SKM-1 treated with dmso at 0.1 percent for 144 hours (cell line): ENCODE measurements around the gene F2RL1.
"Not testable (repeated sequence)": the region's sequence is repeated elsewhere in the genome, so short reads cannot be mapped to it uniquely, and the experiment has no call there.

Experiments
- DNase-seq: peaks from one replicate; lab custom pipeline; 2025; ENCODE audit not compliant: unreplicated experiment; lab: John Stamatoyannopoulos, UW

F2RL1 gene

GRCh38 chr5:76805821-76806505 is 12.9 kb upstream of the F2RL1 start:
- no peak for DNase-seq

- DNase-seq, result no peak
Measured at GRCh38 chr5:76807296-76807695, 11.5 kb upstream of the F2RL1 start.

- no peak for DNase-seq
Measured at GRCh38 chr5:76808141-76808691, 10.6 kb upstream of the F2RL1 start.

- DNase-seq, result no peak
Measured at GRCh38 chr5:76809141-76809540, 9.7 kb upstream of the F2RL1 start.

- no peak for DNase-seq
Measured at GRCh38 chr5:76810236-76810635, 8.6 kb upstream of the F2RL1 start.

- no peak for DNase-seq
Measured at GRCh38 chr5:76811214-76811613, 7.6 kb upstream of the F2RL1 start.

- DNase-seq, result not testable (repeated sequence)
Measured at GRCh38 chr5:76812209-76812608, 6.6 kb upstream of the F2RL1 start.

GRCh38 chr5:76813982-76814562 is 4.8 kb upstream of the F2RL1 start:
- DNase-seq, result no peak

- no peak for DNase-seq
Measured at GRCh38 chr5:76816110-76816831, 2.6 kb upstream of the F2RL1 start.

- no peak for DNase-seq
Measured at GRCh38 chr5:76819851-76820525, 1.2 kb downstream of the F2RL1 start.

GRCh38 chr5:76820526-76820890 is 1.7 kb downstream of the F2RL1 start:
- DNase-seq, result no peak

GRCh38 chr5:76821136-76821535 is 2.3 kb downstream of the F2RL1 start:
- no peak for DNase-seq

- not testable (repeated sequence) for DNase-seq
Measured at GRCh38 chr5:76822105-76822731, 3.4 kb downstream of the F2RL1 start.

- DNase-seq, result not testable (repeated sequence)
Measured at GRCh38 chr5:76826416-76826815, 7.6 kb downstream of the F2RL1 start.

- no peak for DNase-seq
Measured at GRCh38 chr5:76831110-76831452, 12.3 kb downstream of the F2RL1 start.

GRCh38 chr5:76836181-76836580 is 17.4 kb downstream of the F2RL1 start:
- DNase-seq, result no peak

GRCh38 chr5:76836585-76836984 is 17.8 kb downstream of the F2RL1 start:
- DNase-seq, result no peak

GRCh38 chr5:76838481-76839261 is 19.8 kb downstream of the F2RL1 start:
- no peak for DNase-seq

GRCh38 chr5:76841361-76841760 is 22.5 kb downstream of the F2RL1 start:
- no peak for DNase-seq

- no peak for DNase-seq
Measured at GRCh38 chr5:76845890-76846289, 27.1 kb downstream of the F2RL1 start.
